Epidermal melanocyte (primary cell): Measurements from ENCODE around the gene MED13.
"Not testable (repeated sequence)": the region's sequence is repeated elsewhere in the genome, so short reads cannot be mapped to it uniquely, and the experiment has no call there.

Source experiments
- DNase-seq: peaks from one replicate; pipeline ENCODE4 v3.0.0; 2011; ENCODE audit warnings: low spot score; ENCODE audit not compliant: insufficient read length

MED13 gene

GRCh38 chr17:62059414-62059813, 5.7 kb downstream of the MED13 start:
- DNase-seq, result no peak

GRCh38 chr17:62058611-62059010, 6.5 kb downstream of the MED13 start:
- DNase-seq, result no peak

DNA sequence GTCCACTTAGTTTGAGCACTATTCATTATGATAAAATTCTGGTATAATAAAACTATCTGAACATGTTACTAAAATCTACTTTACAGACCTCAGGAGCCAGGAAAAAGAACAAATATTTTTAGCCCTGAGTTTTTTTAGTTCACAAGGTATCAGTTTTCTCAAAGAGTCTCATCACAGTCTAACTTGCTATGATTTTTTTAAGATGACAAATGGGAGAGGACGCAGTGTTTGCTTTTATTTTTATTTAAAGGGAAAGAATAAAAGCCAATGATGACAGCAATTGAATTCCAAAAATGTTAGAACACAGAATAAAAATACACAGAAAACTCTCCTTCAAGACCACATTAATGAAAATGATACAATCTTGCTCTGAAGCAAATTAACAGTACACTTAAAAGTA, 7.4 kb downstream of the MED13 start:
- no peak for DNase-seq

DNA sequence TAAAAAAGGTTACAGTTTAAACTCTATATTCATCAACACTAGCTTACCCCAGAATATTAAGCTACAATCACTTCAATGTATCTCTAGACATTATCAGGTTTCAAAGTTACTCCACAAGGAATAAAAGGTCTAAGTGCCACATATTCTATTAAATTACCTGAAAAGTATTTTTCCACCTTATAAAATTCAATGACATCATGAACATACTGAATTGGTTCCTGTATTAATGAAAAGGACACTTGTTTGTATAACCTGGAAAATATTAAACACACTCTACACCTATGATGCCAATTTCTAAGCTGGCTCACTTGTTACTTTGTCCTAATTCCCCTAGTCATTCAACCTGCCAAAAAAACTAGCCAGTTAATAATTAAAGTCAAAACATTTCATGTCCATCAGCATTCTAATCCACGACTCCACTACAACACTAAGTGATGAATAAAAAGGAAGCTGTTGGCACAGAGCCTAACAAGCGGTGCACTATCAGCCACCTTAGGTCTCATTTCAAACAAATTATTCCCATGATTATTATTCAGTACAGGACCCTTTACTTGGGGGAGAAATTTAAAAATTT, 12.2 kb downstream of the MED13 start:
- DNase-seq, result no peak

GRCh38 chr17:62051053-62051452, 14.0 kb downstream of the MED13 start:
- DNase-seq, result no peak

DNA sequence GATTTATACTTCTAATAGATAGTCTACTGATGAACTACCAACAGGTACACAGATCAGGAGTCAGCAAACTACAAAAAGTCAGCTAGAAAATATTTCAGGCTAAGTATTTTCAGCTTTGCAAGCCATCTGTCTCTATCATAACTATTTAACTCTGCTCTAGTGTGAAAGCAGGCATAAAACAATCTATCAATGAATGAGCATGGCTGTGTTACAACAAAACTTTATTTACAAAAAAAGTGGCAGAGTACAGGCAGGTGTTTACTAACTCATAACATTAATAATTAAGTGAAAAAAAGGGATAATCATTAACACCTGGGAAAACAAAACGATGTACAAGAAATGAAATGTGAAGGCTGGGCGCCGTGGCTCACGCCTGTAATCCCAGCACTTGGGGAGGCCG, 15.8 kb downstream of the MED13 start:
- DNase-seq, result no peak

- no peak for DNase-seq
Measured at GRCh38 chr17:62048262-62048661, 16.8 kb downstream of the MED13 start.

DNA sequence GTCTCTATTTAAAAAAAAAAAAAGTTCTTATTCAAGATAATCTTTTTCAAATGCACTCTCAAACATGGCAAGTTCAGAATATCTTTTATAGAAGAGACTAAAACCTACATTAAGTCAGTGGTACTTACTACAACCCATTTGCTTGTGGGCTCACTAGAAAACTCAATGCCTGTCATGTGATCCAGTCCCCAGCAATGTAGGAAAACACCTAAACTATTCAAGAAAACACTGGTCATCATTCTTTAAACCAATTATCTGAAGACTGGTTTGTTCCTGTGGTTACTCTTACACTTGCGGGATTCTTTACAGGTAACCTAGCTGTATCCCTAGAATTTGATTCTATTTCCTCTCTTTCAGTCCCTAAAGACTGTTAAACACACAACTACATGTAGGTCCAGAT, 19.6 kb downstream of the MED13 start:
- DNase-seq, result no peak

DNA sequence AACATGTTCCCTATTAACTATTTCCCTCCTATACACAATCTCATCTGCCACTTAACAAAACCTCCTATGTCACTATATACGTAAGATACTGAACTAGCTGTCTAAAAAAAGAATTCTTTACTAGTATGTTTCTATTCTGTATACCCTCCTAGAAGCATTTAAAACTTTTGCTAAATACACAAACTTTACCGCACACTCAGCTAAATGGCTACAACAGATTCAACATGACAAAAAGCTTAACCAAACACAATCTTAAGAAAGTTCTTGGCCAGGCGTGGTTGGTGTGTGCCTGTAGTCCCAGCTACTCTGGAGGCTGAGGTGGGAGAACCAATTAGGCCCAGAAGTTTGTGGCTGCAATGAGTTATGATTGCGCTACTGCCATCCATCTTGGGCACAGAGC, 20.0 kb downstream of the MED13 start:
- no peak for DNase-seq

- DNase-seq, result no peak
Measured at GRCh38 chr17:62043602-62044001, 21.5 kb downstream of the MED13 start.

DNA sequence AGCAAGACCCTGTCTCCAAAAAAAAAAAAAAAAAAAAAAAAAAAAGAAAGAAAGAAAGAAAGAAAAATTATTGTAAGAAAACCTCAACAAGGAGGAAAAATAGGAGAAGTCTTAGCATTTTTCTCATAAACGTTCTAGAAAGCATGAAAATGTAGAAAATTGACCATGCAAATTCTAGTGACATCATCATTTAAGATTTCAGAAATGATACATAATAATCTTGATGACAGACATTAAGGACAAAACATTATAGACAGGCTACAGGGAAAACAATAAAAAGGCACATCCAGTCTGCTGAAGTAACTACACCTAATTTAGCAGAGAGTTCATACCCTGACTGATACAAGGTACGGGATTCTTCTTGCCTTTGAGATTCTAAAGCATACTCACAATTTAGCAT, 21.9 kb downstream of the MED13 start:
- DNase-seq, result no peak

DNA sequence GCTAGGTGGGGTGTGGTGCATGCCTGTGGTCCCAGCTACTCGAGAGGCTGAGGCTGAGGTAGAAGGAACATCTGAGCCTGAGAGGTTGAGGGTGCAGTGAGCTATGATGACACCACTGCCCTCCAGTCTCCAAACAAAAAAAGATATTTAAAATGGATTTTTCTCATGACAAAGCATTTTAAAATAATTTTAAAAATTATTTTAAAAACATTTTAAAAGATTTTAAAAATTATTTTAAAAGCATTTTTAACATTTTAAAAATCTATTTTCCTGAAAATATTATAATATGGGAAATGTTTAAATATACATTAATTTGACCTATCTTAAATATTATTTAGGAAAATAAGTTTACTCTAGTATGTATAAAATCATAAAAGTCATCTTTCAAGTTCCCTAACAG, 26.8 kb downstream of the MED13 start:
- no peak for DNase-seq

- no peak for DNase-seq
Measured at GRCh38 chr17:62033317-62033716, 31.8 kb downstream of the MED13 start.

DNA sequence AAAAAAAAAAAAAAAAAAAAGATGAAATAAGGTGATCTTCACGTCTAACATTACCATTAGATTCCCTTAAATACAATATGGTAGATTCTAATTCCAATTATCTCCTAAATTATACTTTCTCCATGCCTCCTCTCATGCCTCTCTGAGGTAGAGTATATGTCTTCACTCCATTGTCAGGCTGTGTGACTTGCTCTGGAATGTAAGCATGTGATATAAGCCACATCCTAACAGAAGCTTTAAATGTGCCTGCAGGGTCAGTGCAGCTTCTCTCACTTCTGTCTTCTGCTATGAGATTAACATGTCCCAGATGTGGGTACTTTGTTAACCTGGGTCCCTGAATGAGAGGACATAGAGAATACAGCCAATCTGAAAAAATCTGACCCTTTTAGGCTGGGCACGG, 32.6 kb downstream of the MED13 start:
- no peak for DNase-seq

GRCh38 chr17:62030264-62030663, 34.8 kb downstream of the MED13 start:
- DNase-seq, result no peak

GRCh38 chr17:62024866-62025265, 40.2 kb downstream of the MED13 start:
- no peak for DNase-seq

- no peak for DNase-seq
Measured at GRCh38 chr17:62017912-62018311, 47.2 kb downstream of the MED13 start.

DNA sequence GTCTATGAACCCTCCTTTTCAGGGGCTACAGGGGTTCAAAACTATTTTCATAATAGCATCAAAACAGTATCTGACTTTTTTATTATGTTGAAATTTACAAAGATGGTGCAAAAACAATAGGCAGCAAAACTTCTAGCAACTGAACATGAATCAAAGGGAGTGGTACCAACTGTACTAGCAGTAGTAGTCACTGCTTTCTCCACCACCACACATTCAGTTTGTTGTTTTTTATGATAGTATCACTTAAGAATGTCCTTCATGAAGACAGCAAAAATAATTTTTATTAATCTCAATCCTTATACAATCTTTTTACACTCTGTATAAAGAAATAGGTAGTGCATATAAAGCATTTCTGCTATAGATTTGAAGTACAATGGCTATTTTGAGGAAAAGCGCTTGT, 47.6 kb downstream of the MED13 start:
- no peak for DNase-seq

DNA sequence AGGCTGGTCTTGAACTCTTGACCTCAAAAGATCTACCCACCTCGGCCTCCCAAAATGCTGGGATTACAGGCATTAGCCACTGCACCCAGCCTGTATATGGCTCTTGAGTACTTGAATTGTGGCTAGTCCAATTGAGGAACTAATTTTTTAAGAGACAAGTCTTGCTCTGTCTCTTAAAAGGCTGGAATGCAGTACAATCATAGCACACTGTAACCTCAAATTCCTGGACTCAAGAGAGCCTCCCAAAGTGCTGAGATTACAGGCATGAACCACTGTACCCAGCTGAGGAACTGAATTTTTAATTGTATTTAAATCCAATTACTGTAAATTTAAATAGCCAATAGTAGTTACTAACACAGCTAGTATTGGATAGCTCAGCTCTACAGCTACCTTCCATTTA, 50.6 kb downstream of the MED13 start:
- no peak for DNase-seq

GRCh38 chr17:62009220-62009619, 55.9 kb downstream of the MED13 start:
- DNase-seq, result no peak

GRCh38 chr17:62008294-62008693, 56.8 kb downstream of the MED13 start:
- DNase-seq, result no peak

GRCh38 chr17:62004388-62004787, 60.7 kb downstream of the MED13 start:
- no peak for DNase-seq

DNA sequence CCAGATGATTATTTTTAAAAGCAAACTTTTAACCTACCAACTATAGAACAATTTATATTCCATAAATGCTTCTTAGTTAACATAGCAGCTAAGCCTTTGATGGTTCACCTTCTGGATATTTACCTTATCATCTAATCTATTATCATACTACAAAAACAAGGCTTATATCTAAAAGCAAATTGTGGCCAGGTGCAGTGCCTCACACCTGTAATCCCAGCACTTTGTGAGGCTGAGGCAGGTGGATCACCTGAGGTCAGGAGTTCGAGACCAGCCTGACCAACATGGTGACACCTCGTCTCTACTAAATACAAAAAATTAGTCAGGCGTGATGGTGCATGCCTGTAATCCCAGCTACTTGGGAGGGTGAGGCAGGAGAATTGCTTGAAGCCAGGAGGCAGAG, 61.9 kb downstream of the MED13 start:
- DNase-seq, result not testable (repeated sequence)

DNA sequence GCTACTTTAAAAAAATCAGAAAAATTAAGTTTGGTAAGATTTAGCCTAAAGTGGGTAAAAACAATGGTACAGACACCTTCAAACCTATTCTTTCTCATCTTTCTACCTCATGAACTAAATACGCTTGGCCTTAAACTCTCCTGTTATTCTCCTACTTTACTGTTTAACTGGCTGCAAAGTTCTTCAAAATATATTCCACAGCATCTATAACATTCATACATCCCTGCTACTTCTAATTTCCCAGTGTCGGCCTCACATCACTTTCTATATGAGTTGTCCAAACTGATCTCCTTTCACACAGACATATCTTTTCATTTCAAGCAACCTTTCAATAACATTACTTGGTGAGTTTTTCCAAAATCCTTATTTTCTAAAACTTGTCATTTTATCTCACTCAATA, 64.0 kb downstream of the MED13 start:
- no peak for DNase-seq
